HEK293T (cell line): ENCODE measurements around the gene SSRP1.

ENCODE experiments used
- ARNT ChIP-seq: fragments of 450-650 bp; IDR thresholded peaks from 2 replicates; pipeline ENCODE4 v1.6.1; 2017; ENCODE audit warnings: mild to moderate bottlenecking
- ELF4 ChIP-seq: fragments of 450-650 bp; IDR thresholded peaks from 2 replicates; pipeline ENCODE4 v1.6.1; 2017; ENCODE audit warnings: antibody characterized with exemption
- FOXK2 ChIP-seq: fragments of 450-650 bp; IDR thresholded peaks from 2 replicates; pipeline ENCODE4 v1.6.1; 2016; ENCODE audit warnings: mild to moderate bottlenecking
- FOXM1 ChIP-seq: fragments of 450-650 bp; IDR thresholded peaks from 2 replicates; pipeline ENCODE4 v1.6.1; 2017; ENCODE audit warnings: mild to moderate bottlenecking, borderline replicate concordance
- HDGF ChIP-seq: fragments of 450-650 bp; IDR thresholded peaks from 2 replicates; pipeline ENCODE4 v1.6.1; 2017; ENCODE audit warnings: antibody characterized with exemption, borderline replicate concordance
- LEF1 ChIP-seq: fragments of 450-650 bp; IDR thresholded peaks from 2 replicates; pipeline ENCODE4 v1.6.1; 2017; ENCODE audit warnings: mild to moderate bottlenecking, borderline replicate concordance
- SUZ12 ChIP-seq: fragments of 450-650 bp; IDR thresholded peaks from 2 replicates; pipeline ENCODE4 v1.6.1; 2016; ENCODE audit warnings: mild to moderate bottlenecking
- TF ChIP-seq, protein P1 (sequence below): fragments of 450-650 bp; IDR thresholded peaks from 2 replicates; pipeline ENCODE4 v1.6.1; 2016

GRCh38 chr11:57353036-57353435 is 17.3 kb upstream of the SSRP1 start:
- no peak for TF ChIP-seq LEF1
- no peak for TF ChIP-seq ELF4
- TF ChIP-seq SUZ12: no peak
- no peak for TF ChIP-seq FOXM1
- no peak for TF ChIP-seq FOXK2
- no peak for TF ChIP-seq ARNT
- no peak for TF ChIP-seq HDGF
- TF ChIP-seq, protein P1, sequence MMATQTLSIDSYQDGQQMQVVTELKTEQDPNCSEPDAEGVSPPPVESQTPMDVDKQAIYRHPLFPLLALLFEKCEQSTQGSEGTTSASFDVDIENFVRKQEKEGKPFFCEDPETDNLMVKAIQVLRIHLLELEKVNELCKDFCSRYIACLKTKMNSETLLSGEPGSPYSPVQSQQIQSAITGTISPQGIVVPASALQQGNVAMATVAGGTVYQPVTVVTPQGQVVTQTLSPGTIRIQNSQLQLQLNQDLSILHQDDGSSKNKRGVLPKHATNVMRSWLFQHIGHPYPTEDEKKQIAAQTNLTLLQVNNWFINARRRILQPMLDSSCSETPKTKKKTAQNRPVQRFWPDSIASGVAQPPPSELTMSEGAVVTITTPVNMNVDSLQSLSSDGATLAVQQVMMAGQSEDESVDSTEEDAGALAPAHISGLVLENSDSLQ: no peak
